GM23248 (cell line): ENCODE measurements around the gene TMEM72. TPM values are rescaled to one million over a fixed set of nuclear protein-coding genes. Genes with fewer than 3 reads are reported as not detected.

Experiments
- DNase-seq: peaks from one replicate; pipeline ENCODE4 v3.0.0-alpha.2; 2015
- H2AFZ ChIP-seq: fragments of 200-600 bp; sonication (generic); 2 replicates; pipeline ENCODE4 v1.6.1; 2016; ENCODE audit warnings: antibody characterized with exemption
- H3F3A ChIP-seq: fragments of 200-600 bp; sonication (generic); 2 replicates; pipeline ENCODE4 v1.6.1; 2016; ENCODE audit warnings: mild to moderate bottlenecking, antibody characterized with exemption, mixed run types; ENCODE audit not compliant: insufficient read depth
- H3K27ac ChIP-seq: fragments of 200-600 bp; sonication (generic); 2 replicates; pipeline ENCODE4 v1.5.1; 2016; ENCODE audit warnings: mild to moderate bottlenecking
- H3K27me3 ChIP-seq: fragments of 200-600 bp; sonication (generic); replicated peaks from 2 replicates; pipeline ENCODE4 v1.6.1; 2016; ENCODE audit warnings: mild to moderate bottlenecking; ENCODE audit not compliant: insufficient read depth
- H3K36me3 ChIP-seq: fragments of 200-600 bp; sonication (generic); 2 replicates; pipeline ENCODE4 v1.6.1; 2016; ENCODE audit warnings: low read depth, mild to moderate bottlenecking
- H3K4me1 ChIP-seq: fragments of 200-600 bp; sonication (generic); 2 replicates; pipeline ENCODE4 v1.6.1; 2016; ENCODE audit warnings: mild to moderate bottlenecking; ENCODE audit not compliant: insufficient read depth
- H3K4me2 ChIP-seq: fragments of 200-600 bp; sonication (generic); one replicate; pipeline ENCODE4 v1.6.1; 2016; ENCODE audit warnings: mild to moderate bottlenecking; ENCODE audit not compliant: unreplicated experiment
- H3K4me3 ChIP-seq: fragments of 200-600 bp; sonication (generic); 2 replicates; pipeline ENCODE4 v1.5.1; 2016; ENCODE audit warnings: mild to moderate bottlenecking
- H3K79me2 ChIP-seq: fragments of 200-600 bp; sonication (generic); 2 replicates; pipeline ENCODE4 v1.6.1; 2016; ENCODE audit warnings: mild to moderate bottlenecking; ENCODE audit not compliant: insufficient read depth
- H3K9ac ChIP-seq: fragments of 200-600 bp; sonication (generic); 2 replicates; pipeline ENCODE4 v1.6.1; 2016; ENCODE audit warnings: mild to moderate bottlenecking
- H3K9me2 ChIP-seq: fragments of 200-600 bp; sonication (generic); 2 replicates; pipeline ENCODE4 v1.6.1; 2016; ENCODE audit warnings: mixed run types, mild to moderate bottlenecking, moderate library complexity; ENCODE audit not compliant: insufficient read depth
- H3K9me3 ChIP-seq: fragments of 200-600 bp; sonication (generic); one replicate; pipeline ENCODE4 v1.6.1; 2017; ENCODE audit warnings: low read depth
- H4K20me1 ChIP-seq: fragments of 200-600 bp; sonication (generic); 2 replicates; pipeline ENCODE4 v1.6.0; 2016; ENCODE audit not compliant: insufficient read depth
- EZH2 ChIP-seq: fragments of 200-600 bp; sonication (generic); IDR thresholded peaks from 2 replicates; pipeline ENCODE4 v1.6.1; 2018; ENCODE audit warnings: antibody characterized with exemption, mild to moderate bottlenecking; ENCODE audit not compliant: insufficient read depth, poor library complexity, severe bottlenecking
- EZH2phosphoT487 ChIP-seq: fragments of 200-600 bp; sonication (generic); IDR thresholded peaks from 2 replicates; pipeline ENCODE4 v1.6.1; 2018; ENCODE audit warnings: antibody characterized with exemption, moderate library complexity, mild to moderate bottlenecking, low read depth; ENCODE audit not compliant: insufficient read depth
- WGBS, 2 experiments: methylation state at CpG; one replicate each; pipeline ENCODE4 v1.1.6; 2015 to 2017; ENCODE audit warnings: low lambda C conversion rate in 2 of 2, low coverage in 1 of 2; ENCODE audit errors: missing lambda C conversion rate in 2 of 2; 5-methylcytosine and 5-hydroxymethylcytosine counted together
- in situ Hi-C: fragments of 300-500 bp; cut with MboI; formaldehyde crosslinking; loops from 2 replicates; pipeline ENCODE4 v1.15.0; 2020
- polyA plus RNA-seq: library from polyadenylated mRNA; unstranded; fragments of >200 nt; fragmentation: Nextera tagmentation; extraction: Ambion mirVana; gene quantifications from 2 replicates; pipeline ENCODE4 v1.2.1, GENCODE V29; 2016
- total RNA-seq: library from RNA; depleted of rRNA; stranded (reverse); fragments of >200 nt; shearing (Covaris generic); gene quantifications from 2 replicates; pipeline ENCODE4 v1.2.3, GENCODE V29; 2014

Gene TMEM72
- total and polyA plus RNA-seq, 2 experiments from 2014 or later, result not detected

DNA sequence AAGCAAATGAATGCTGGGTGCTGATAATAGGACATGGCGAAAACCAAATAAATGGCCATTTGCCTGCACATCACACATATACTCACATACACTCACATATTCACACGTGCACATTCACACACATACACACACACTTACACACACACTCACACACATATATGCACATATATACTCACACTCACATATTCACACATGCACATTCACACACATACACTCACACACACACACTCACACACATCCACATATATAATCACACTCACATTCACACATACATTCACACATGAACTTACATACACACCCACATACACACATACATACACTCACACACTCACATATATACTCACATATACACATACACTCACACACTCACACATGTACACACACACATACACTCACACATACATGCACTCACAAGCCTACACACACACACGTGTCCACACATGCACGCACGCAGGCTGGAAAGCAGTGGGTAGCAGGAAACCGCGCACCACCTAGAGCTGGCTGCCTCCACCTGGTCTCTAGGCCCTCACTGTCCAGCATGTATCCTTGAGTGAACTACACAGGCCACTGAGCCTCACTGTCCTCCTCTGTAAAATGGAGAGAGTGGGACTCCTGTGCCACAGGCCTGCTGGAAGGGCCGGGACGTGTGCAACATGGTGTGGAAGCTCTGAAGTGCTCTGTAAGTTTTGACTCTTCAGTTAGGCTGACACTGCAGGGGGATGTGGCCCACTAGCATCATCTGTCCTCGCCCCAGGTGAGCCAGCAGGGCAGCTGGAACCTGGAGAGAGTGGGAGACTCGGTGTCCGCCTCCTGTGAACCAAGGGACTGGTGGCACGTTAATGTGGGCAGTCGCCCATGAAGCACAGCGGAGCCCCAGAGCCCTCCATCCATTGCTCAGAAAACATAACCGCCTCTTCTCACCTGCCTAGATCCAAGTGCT lies 14.9 kb downstream of the TMEM72 start:
- no peak for DNase-seq
- WGBS, 2 experiments, result 83 to 87% methylated on average over 15 to 16 of the region's 16 CpGs
- no peak overlapping the region for H3K27ac ChIP-seq

GRCh38 chr10:44926751-44927351 lies 15.7 kb downstream of the TMEM72 start:
- Histone ChIP-seq H3K9me2 (no peaks in the 10 kb centered on the region), H3K27me3 (peaks cover 5% of the 10 kb centered on the region; the same call in 1 of the 2 replicates), H2AFZ (no peak overlapping the region), H3K36me3 (no peaks in the 10 kb centered on the region), H3K9ac (no peak overlapping the region), H3K27ac (no peak overlapping the region), H3K9me3 (no peaks in the 10 kb centered on the region), H3K4me2 (no peak overlapping the region), H3F3A (no peaks in the 10 kb centered on the region), H3K79me2 (no peaks in the 10 kb centered on the region), H4K20me1 (no peaks in the 10 kb centered on the region), H3K4me3 (no peak overlapping the region), H3K4me1 (no peaks in the 10 kb centered on the region)
- 39 to 40% methylated on average over 7 to 10 of the region's 10 CpGs for WGBS, 2 experiments
- in situ Hi-C loops, result no loop called here
- no peak for DNase-seq
- TF ChIP-seq EZH2phosphoT487 (no peak), EZH2 (no peak)

More for the DNA sequence above, 14.9 kb downstream of the TMEM72 start:
- Histone ChIP-seq H3K27me3 (peaks cover 5% of the 10 kb centered on the region; the same call in 1 of the 2 replicates), H3K9ac (no peak overlapping the region), H2AFZ (no peak overlapping the region), H3K4me3 (no peak overlapping the region), H3F3A (no peaks in the 10 kb centered on the region), H3K9me3 (no peaks in the 10 kb centered on the region), H3K79me2 (no peaks in the 10 kb centered on the region), H3K4me2 (no peak overlapping the region), H3K36me3 (no peaks in the 10 kb centered on the region), H3K9me2 (no peaks in the 10 kb centered on the region), H4K20me1 (no peaks in the 10 kb centered on the region), H3K4me1 (no peaks in the 10 kb centered on the region)
- in situ Hi-C loops, result no loop called here
- TF ChIP-seq EZH2phosphoT487 (no peak), EZH2 (no peak)

- H3K79me2 ChIP-seq, result no peaks in the 10 kb centered on the region
- H3K4me2 ChIP-seq, result no peak overlapping the region
- H3K9me3 ChIP-seq, result no peaks in the 10 kb centered on the region
- H3F3A ChIP-seq, result no peaks in the 10 kb centered on the region
- no peaks in the 10 kb centered on the region for H3K9me2 ChIP-seq
- H3K9ac ChIP-seq, result no peak overlapping the region
- in situ Hi-C loops, result no loop called here
- no peaks in the 10 kb centered on the region for H3K36me3 ChIP-seq
- no peaks in the 10 kb centered on the region for H4K20me1 ChIP-seq
- H3K4me1 ChIP-seq, result no peaks in the 10 kb centered on the region
- peaks cover 5% of the 10 kb centered on the region; the same call in 1 of the 2 replicates for H3K27me3 ChIP-seq
- H3K27ac ChIP-seq, result no peak overlapping the region
- H3K4me3 ChIP-seq, result no peak overlapping the region
- TF ChIP-seq EZH2phosphoT487 (no peak), EZH2 (no peak)
- 53 to 58% methylated on average over 2 of the region's 2 CpGs for WGBS, 2 experiments
- H2AFZ ChIP-seq, result no peak overlapping the region
- DNase-seq, result peak; percentile 63
Observed at GRCh38 chr10:44927352-44927751, 16.2 kb downstream of the TMEM72 start.

DNA sequence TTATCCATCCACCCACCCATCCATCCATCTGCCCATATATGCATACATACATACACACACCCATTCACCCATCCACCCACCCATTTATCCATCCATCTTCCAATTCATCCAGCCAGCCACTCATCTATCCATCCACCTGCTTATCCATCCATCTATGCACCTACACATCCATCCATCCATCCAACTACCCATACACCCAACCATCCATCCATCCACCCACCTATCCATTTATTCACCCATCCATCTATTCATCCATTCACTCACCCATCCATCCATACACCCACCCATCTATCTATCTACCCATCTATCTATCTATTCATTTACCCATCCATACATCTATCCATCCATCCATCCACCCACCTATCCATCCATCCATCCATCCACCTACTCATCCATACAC lies 17.3 kb downstream of the TMEM72 start:
- no peaks in the 10 kb centered on the region for H3K36me3 ChIP-seq
- H3K27me3 ChIP-seq, result 0 out of 2 replicates have a peak, but pooled peaks cover 5% of the 10 kb centered on the region
- TF ChIP-seq EZH2phosphoT487, result no peak
- TF ChIP-seq EZH2, result no peak
- H2AFZ ChIP-seq, result no peak overlapping the region
- H4K20me1 ChIP-seq, result no peaks in the 10 kb centered on the region
- no peaks in the 10 kb centered on the region for H3K9me3 ChIP-seq
- no peak overlapping the region for H3K4me3 ChIP-seq
- no peaks in the 10 kb centered on the region for H3K79me2 ChIP-seq
- H3K4me1 ChIP-seq, result no peaks in the 10 kb centered on the region
- in situ Hi-C loops, result no loop called here
- H3K9me2 ChIP-seq, result no peaks in the 10 kb centered on the region
- H3F3A ChIP-seq, result no peaks in the 10 kb centered on the region
- no peak overlapping the region for H3K4me2 ChIP-seq
- no peak for DNase-seq
- no peak overlapping the region for H3K27ac ChIP-seq
- no peak overlapping the region for H3K9ac ChIP-seq
